Activated naive CD4-positive, alpha-beta T cell treated with anti-CD3 and anti-CD28 coated beads, Interleukin-2, amount 10 ng/mL, durations not matched to agents 7 days and 5 days (primary cell): Measurements from ENCODE around the gene KCNJ11.
A peak's percentile ranks its signal among the peaks of the same experiment; 100 is the strongest.

Experiments used
- CTCF ChIA-PET: fragments of 350-600 bp; sonication (Branson Sonifier 250); formaldehyde crosslinking; loops from one replicate; lab custom pipeline; 2021; ENCODE audit warnings: antibody characterized with exemption; lab: Charles Lee
- DNase-seq: peaks from one replicate; pipeline ENCODE4 v3.0.0-alpha.2; 2020
- H3K27ac Mint-ChIP-seq: one replicate; pipeline ENCODE4 v1.8.0; 2021; ENCODE audit warnings: mild to moderate bottlenecking, moderate library complexity, mixed read lengths
- H3K27me3 Mint-ChIP-seq: one replicate; pipeline ENCODE4 v1.8.0; 2021; ENCODE audit warnings: mild to moderate bottlenecking, mixed read lengths
- H3K36me3 Mint-ChIP-seq: one replicate; pipeline ENCODE4 v1.8.0; 2021; ENCODE audit warnings: mixed read lengths
- H3K4me1 Mint-ChIP-seq: one replicate; pipeline ENCODE4 v1.8.0; 2021; ENCODE audit warnings: mixed read lengths
- H3K4me3 Mint-ChIP-seq: one replicate; pipeline ENCODE4 v1.8.0; 2021; ENCODE audit warnings: mild to moderate bottlenecking, moderate library complexity, mixed read lengths
- H3K9me3 Mint-ChIP-seq: one replicate; pipeline ENCODE4 v1.8.0; 2021; ENCODE audit warnings: mixed read lengths

The KCNJ11 gene

DNA sequence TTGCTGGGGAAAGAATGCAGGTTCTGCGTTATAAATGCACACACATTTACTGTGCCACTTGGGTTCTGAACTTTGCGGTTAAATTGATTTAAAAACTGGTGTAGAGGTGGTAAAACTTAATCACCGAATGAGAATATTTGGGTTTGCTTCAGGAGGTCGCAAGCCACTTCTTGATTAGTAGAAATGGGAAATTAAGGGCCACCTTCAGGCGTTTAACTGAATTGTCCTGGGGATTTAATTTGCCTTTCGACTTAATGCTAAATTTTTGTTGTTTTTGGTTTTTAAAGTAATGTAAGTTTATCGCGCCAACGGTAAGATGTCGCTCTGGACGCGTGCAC lies 37.3 kb downstream of the KCNJ11 start:
- peaks cover 1% of the 10 kb centered on the region for H3K36me3 Mint-ChIP-seq
- H3K9me3 Mint-ChIP-seq = no peaks in the 10 kb centered on the region
- CTCF ChIA-PET = interaction anchor here (1.0 kb wide), 2 partner anchors 121 to 177 kb away, joined by 3 read pairs; no protein-coding TSS in a partner anchor
- H3K4me3 Mint-ChIP-seq = peak overlapping the region; percentile 39
- H3K27me3 Mint-ChIP-seq = peaks cover 45% of the 10 kb centered on the region
- H3K4me1 Mint-ChIP-seq = peaks cover 32% of the 10 kb centered on the region
- no peak overlapping the region for H3K27ac Mint-ChIP-seq
- DNase-seq = no peak

DNA sequence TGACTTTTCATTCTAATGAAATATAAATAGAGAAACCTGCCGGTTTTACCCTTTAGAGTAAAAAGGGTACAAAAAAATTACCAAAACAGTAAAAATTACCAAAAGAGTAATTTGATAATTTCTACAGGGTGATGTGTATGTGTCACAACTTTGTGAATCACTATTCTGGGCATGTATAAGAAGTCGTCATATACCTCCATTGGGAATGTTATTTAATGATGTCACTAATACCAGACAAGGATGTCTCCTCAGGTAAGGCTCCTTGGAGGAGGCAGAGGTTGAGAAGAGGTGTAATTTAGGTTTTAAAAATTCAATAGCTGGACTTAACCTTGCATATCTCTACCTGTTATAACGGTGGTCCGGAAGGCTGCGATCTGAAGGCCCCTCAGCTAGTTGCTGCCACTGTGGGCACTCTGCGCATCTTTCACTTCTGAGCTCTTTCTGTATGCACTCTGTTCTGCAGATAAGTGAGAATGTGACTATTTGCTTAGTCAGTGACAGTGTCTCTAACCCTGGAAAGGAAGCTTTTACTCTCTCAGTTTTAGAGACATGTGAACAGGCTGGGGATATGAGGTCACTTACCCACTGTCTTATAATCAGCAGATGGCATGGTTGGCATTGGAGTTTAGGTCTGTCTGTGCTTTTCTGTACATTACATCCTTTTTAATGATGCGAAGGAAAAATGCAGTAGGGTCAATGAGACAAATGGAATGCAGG lies 37.8 kb downstream of the KCNJ11 start:
- H3K4me1 Mint-ChIP-seq = peaks cover 32% of the 10 kb centered on the region
- H3K27ac Mint-ChIP-seq = no peak overlapping the region
- peak overlapping the region; percentile 39 for H3K4me3 Mint-ChIP-seq
- DNase-seq = no peak
- H3K36me3 Mint-ChIP-seq = peaks cover 1% of the 10 kb centered on the region
- CTCF ChIA-PET = interaction anchor here (1.0 kb wide), 2 partner anchors 120 to 177 kb away, joined by 3 read pairs; no protein-coding TSS in a partner anchor
- no peaks in the 10 kb centered on the region for H3K9me3 Mint-ChIP-seq
- H3K27me3 Mint-ChIP-seq = peaks cover 45% of the 10 kb centered on the region

DNA sequence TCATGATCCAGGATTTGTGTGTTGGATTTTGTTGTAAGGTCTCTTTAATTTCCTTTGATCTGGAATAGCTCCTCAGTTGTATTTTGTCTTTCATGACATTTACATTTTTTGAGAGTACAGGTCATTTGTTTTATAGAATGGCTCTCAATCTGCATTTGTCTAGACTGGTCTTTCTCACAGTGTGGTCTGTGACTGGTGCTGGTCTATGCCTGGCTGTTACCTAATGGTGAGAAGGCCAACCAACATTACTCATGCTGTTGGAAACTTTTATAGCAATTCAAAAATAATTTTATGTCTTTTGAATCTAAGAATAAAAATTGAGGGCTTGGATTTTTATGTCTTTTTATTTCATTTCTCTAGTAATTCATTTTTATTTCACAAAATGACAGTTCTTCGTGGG lies 40.8 kb downstream of the KCNJ11 start:
- CTCF ChIA-PET = no interaction called here

DNA sequence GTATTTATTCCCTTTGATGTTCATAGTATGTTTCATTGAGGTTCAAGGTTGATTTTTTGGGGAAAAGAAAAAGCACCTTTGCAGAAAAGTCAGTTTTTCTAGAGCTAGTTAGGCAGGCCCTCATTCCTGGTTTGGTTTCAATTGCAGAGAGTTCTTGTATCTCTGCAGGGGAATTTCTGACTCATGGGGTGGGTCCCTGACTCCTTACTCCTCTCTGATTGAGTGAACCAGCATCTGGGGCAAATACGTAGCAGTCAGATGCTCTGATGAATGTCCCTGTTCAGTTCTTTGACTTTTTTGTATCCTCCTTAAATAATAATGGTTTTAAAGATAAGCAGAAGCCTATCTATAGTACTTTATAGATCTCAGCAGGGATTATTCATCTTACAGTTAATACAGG lies 44.6 kb downstream of the KCNJ11 start:
- H3K36me3 Mint-ChIP-seq = peaks cover 18% of the 10 kb centered on the region
- H3K4me3 Mint-ChIP-seq = no peak overlapping the region
- no peaks in the 10 kb centered on the region for H3K9me3 Mint-ChIP-seq
- DNase-seq = no peak
- H3K27ac Mint-ChIP-seq = no peak overlapping the region
- H3K27me3 Mint-ChIP-seq = no peaks in the 10 kb centered on the region
- CTCF ChIA-PET = no interaction called here
- H3K4me1 Mint-ChIP-seq = no peaks in the 10 kb centered on the region

More for the DNA sequence above, 40.8 kb downstream of the KCNJ11 start:
- no peak for DNase-seq
- peaks cover 22% of the 10 kb centered on the region for H3K27me3 Mint-ChIP-seq
- H3K27ac Mint-ChIP-seq = no peak overlapping the region
- H3K4me1 Mint-ChIP-seq = peaks cover 14% of the 10 kb centered on the region
- H3K9me3 Mint-ChIP-seq = no peaks in the 10 kb centered on the region
- H3K36me3 Mint-ChIP-seq = peaks cover 8% of the 10 kb centered on the region
- no peak overlapping the region for H3K4me3 Mint-ChIP-seq

DNA sequence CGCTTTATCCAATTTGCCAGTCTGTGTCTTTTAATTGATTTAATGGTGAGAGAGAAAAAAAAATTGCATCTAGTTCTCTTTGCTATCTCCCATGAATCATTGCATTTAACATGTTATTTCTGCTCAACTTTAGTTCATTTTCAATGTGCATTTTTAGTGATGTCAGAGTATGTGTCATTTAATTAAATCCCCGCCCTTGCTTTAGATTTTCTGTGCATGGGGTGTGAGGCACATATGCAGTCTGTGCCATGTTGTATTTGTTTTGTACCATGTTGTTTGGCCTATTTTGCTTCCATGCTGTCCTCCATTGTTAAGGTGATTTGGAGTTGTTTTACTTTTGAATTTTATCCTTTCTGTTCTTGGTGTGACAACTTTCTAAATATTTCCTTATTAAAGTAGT lies 45.2 kb downstream of the KCNJ11 start:
- CTCF ChIA-PET = no interaction called here
- H3K27me3 Mint-ChIP-seq = no peaks in the 10 kb centered on the region
- no peaks in the 10 kb centered on the region for H3K9me3 Mint-ChIP-seq
- DNase-seq = no peak
- no peaks in the 10 kb centered on the region for H3K4me1 Mint-ChIP-seq
- peaks cover 18% of the 10 kb centered on the region for H3K36me3 Mint-ChIP-seq
- no peak overlapping the region for H3K4me3 Mint-ChIP-seq
- no peak overlapping the region for H3K27ac Mint-ChIP-seq
